H1 (cell line): Measurements from ENCODE around the gene TRHDE. TPM values are rescaled to one million over a fixed set of nuclear protein-coding genes. Genes with fewer than 3 reads are reported as not detected.

Experiments used
- CTCF ChIA-PET: fragments of 300-600 bp; sonication (Branson Sonifier 250); formaldehyde crosslinking; loops from one replicate; lab custom pipeline; 2021; ENCODE audit not compliant: partially characterized antibody; lab: Charles Lee
- POLR2A ChIA-PET: fragments of 300-600 bp; sonication (Branson Sonifier 250); formaldehyde crosslinking; loops from one replicate; lab custom pipeline; 2021; ENCODE audit warnings: inconsistent platforms; ENCODE audit not compliant: partially characterized antibody; lab: Charles Lee
- DNase-seq, 2 experiments: peaks; one replicate each; pipeline versions ENCODE4 v3.0.0 to v3.0.0-alpha.2; 2010 to 2022; ENCODE audit warnings: low spot score in 2 of 2, low read depth in 1 of 2, mixed read lengths in 1 of 2
- FAIRE-seq: peaks from 2 replicates; lab custom pipeline; 2011; peaks lifted over from hg19 to GRCh38; lab: Jason Lieb, UNC
- H2AFZ ChIP-seq: 2 replicates; pipeline ENCODE4 v1.8.1; 2012; ENCODE audit warnings: low read length, inconsistent platforms
- H2AK5ac ChIP-seq: 2 replicates; pipeline ENCODE4 v1.6.1; 2013; ENCODE audit warnings: low read depth, low read length
- H2BK120ac ChIP-seq: replicated peaks from 2 replicates; pipeline ENCODE3; 2013; ENCODE audit warnings: low read depth, low read length, inconsistent platforms
- H2BK12ac ChIP-seq: 2 replicates; pipeline ENCODE4 v1.6.1; 2013; ENCODE audit warnings: low read depth, low read length
- H2BK15ac ChIP-seq: 2 replicates; pipeline ENCODE4 v1.6.1; 2013; ENCODE audit warnings: low read length
- H2BK20ac ChIP-seq: 2 replicates; pipeline ENCODE4 v1.6.1; 2013; ENCODE audit warnings: low read length
- H2BK5ac ChIP-seq: 2 replicates; pipeline ENCODE4 v1.6.1; 2013; ENCODE audit warnings: low read depth, low read length
- H3K14ac ChIP-seq: 2 replicates; pipeline ENCODE4 v1.6.1; 2013; ENCODE audit warnings: inconsistent platforms; ENCODE audit not compliant: insufficient read length
- H3K18ac ChIP-seq: 2 replicates; pipeline ENCODE4 v1.6.1; 2013; ENCODE audit warnings: low read length; ENCODE audit errors: extremely low read depth
- H3K23ac ChIP-seq: 2 replicates; pipeline ENCODE4 v1.6.1; 2013; ENCODE audit warnings: inconsistent platforms; ENCODE audit not compliant: insufficient read length
- H3K23me2 ChIP-seq: 2 replicates; pipeline ENCODE4 v1.6.1; 2013; ENCODE audit warnings: low read depth, low read length
- H3K27ac ChIP-seq: 2 replicates; pipeline ENCODE4 v1.6.1; 2011; ENCODE audit warnings: low read depth, low read length, inconsistent platforms
- H3K27me3 ChIP-seq, 4 experiments: replicated peaks in 1 of 4; 1 replicate in 1 of 4; 2 replicates in 3 of 4; pipeline versions ENCODE4 v1.6.1 to v1.8.1; 2011 to 2013; ENCODE audit warnings: low read length in 3 of 4, mild to moderate bottlenecking in 3 of 4, inconsistent platforms in 2 of 4, mixed read lengths in 2 of 4, moderate library complexity in 1 of 4; ENCODE audit not compliant: control insufficient read depth in 3 of 4, insufficient read depth in 3 of 4; ENCODE audit errors: extremely low read depth in 1 of 4
- H3K36me3 ChIP-seq, 4 experiments: 2 replicates each; pipeline versions ENCODE4 v1.6.1 to v1.8.1; 2011 to 2013; ENCODE audit warnings: mild to moderate bottlenecking in 4 of 4, low read length in 3 of 4, moderate library complexity in 2 of 4, control low read depth in 1 of 4, inconsistent platforms in 1 of 4; ENCODE audit not compliant: insufficient read depth in 4 of 4, control insufficient read depth in 2 of 4
- H3K4ac ChIP-seq: replicated peaks from 2 replicates; pipeline ENCODE3; 2013; ENCODE audit warnings: low read length, low read depth, mixed read lengths, inconsistent platforms; ENCODE audit not compliant: insufficient read length
- H3K4me1 ChIP-seq, 4 experiments: replicated peaks in 1 of 4; 1 replicate in 1 of 4; 2 replicates in 3 of 4; pipeline versions ENCODE4 v1.6.1 to v1.8.1; 2011 to 2013; ENCODE audit warnings: low read length in 3 of 4, inconsistent platforms in 2 of 4, mixed read lengths in 1 of 4; ENCODE audit not compliant: insufficient read depth in 4 of 4, control insufficient read depth in 3 of 4
- H3K4me2 ChIP-seq, 2 experiments: 2 replicates each; pipeline versions ENCODE4 v1.6.1 to v1.8.1; 2011 to 2013; ENCODE audit warnings: low read depth in 2 of 2, low read length in 2 of 2, control low read depth in 1 of 2, inconsistent platforms in 1 of 2, mild to moderate bottlenecking in 1 of 2; ENCODE audit not compliant: insufficient read depth in 1 of 2
- H3K4me3 ChIP-seq, 4 experiments: fragments of 200-600, 300-600 bp in 1 of 4; sonication (generic), shearing (Covaris generic), sonication (Bioruptor Twin) in 1 of 4; 2 replicates each; pipeline versions ENCODE4 v1.5.1 to v1.8.1; 2011 to 2016; ENCODE audit warnings: low read length in 4 of 4, low read depth in 3 of 4, control low read depth in 2 of 4, inconsistent platforms in 2 of 4, mild to moderate bottlenecking in 2 of 4, mixed read lengths in 1 of 4, moderate library complexity in 1 of 4; ENCODE audit not compliant: insufficient read depth in 2 of 4; ENCODE audit errors: extremely low read depth in 1 of 4
- H3K56ac ChIP-seq: replicated peaks from 2 replicates; pipeline ENCODE3; 2013; ENCODE audit warnings: low read depth, mild to moderate bottlenecking, mixed read lengths, low read length, inconsistent platforms; ENCODE audit not compliant: insufficient read length
- H3K79me1 ChIP-seq: 2 replicates; pipeline ENCODE4 v1.6.1; 2013; ENCODE audit warnings: low read depth, low read length, control low read depth
- H3K79me2 ChIP-seq, 2 experiments: 2 replicates each; pipeline versions ENCODE4 v1.6.1 to v1.8.1; 2012 to 2013; ENCODE audit warnings: low read length in 2 of 2, mild to moderate bottlenecking in 2 of 2, inconsistent platforms in 1 of 2; ENCODE audit not compliant: insufficient read depth in 2 of 2, control insufficient read depth in 1 of 2
- H3K9ac ChIP-seq, 4 experiments: replicated peaks in 1 of 4; 1 replicate in 1 of 4; 2 replicates in 3 of 4; pipeline versions ENCODE4 v1.6.1 to v1.8.1; 2011 to 2013; ENCODE audit warnings: low read depth in 3 of 4, low read length in 3 of 4, control low read depth in 2 of 4, mild to moderate bottlenecking in 2 of 4, moderate library complexity in 2 of 4, inconsistent platforms in 1 of 4; ENCODE audit errors: extremely low read depth in 1 of 4
- H3K9me3 ChIP-seq, 2 experiments: 2 replicates each; pipeline versions ENCODE4 v1.6.1 to v1.8.1; 2012 to 2013; ENCODE audit warnings: mild to moderate bottlenecking in 2 of 2, moderate library complexity in 2 of 2, control low read depth in 1 of 2, inconsistent platforms in 1 of 2, low read depth in 1 of 2, low read length in 1 of 2, mixed read lengths in 1 of 2; ENCODE audit not compliant: insufficient read depth in 2 of 2
- H4K20me1 ChIP-seq, 2 experiments: replicated peaks in 1 of 2; 2 replicates each; pipeline versions ENCODE3 to v1.8.1; 2011 to 2013; ENCODE audit warnings: inconsistent platforms in 2 of 2, low read length in 2 of 2, mild to moderate bottlenecking in 1 of 2; ENCODE audit not compliant: insufficient read depth in 2 of 2, control insufficient read depth in 1 of 2
- H4K5ac ChIP-seq: 2 replicates; pipeline ENCODE4 v1.6.1; 2013; ENCODE audit warnings: low read length, low read depth, mixed read lengths, inconsistent platforms; ENCODE audit not compliant: insufficient read length
- H4K8ac ChIP-seq: 2 replicates; pipeline ENCODE4 v1.8.0; 2013; ENCODE audit warnings: mild to moderate bottlenecking, moderate library complexity, low read length, inconsistent platforms; ENCODE audit not compliant: insufficient read depth; ENCODE audit errors: extremely low read depth
- H4K91ac ChIP-seq: replicated peaks from 2 replicates; pipeline ENCODE3; 2013; ENCODE audit warnings: low read length, mixed read lengths, inconsistent platforms; ENCODE audit not compliant: insufficient read length
- EZH2 ChIP-seq: fragments of 200-600 bp; sonication (generic); IDR thresholded peaks from 2 replicates; pipeline ENCODE4 v1.7.1; 2012; ENCODE audit warnings: low read depth, mild to moderate bottlenecking, moderate library complexity, low read length, inconsistent platforms; ENCODE audit not compliant: severe bottlenecking
- GABPA ChIP-seq: IDR thresholded peaks from 2 replicates; pipeline ENCODE4 v1.6.1; 2011; ENCODE audit warnings: mild to moderate bottlenecking, low read length, moderate library complexity, borderline replicate concordance; ENCODE audit not compliant: insufficient read depth
- JUN ChIP-seq: IDR thresholded peaks from 2 replicates; pipeline ENCODE4 v1.6.1; 2011; ENCODE audit warnings: low read depth, mild to moderate bottlenecking, improper control_type of control experiment, low read length
- POU5F1 ChIP-seq: IDR thresholded peaks from 2 replicates; pipeline ENCODE4 v1.6.1; 2011; ENCODE audit warnings: low read depth, mild to moderate bottlenecking, low read length, moderate library complexity
- polyA plus RNA-seq, 7 experiments: library from polyadenylated mRNA; depleted of rRNA in 3 of 7; stranded (reverse) in 5 of 7; unstranded in 2 of 7; fragments of >200 nt in 5 of 7; fragments of 200-250 nt in 2 of 7; gene quantifications; 1 replicate in 5 of 7; 2 replicates in 1 of 7; 4 replicates in 1 of 7; pipeline versions ENCODE4 v1.2.1 to v1.2.3, GENCODE V29; 2011 to 2013; ENCODE audit warnings: missing spikeins in 2 of 7, mixed read lengths in 2 of 7
- total RNA-seq: library from RNA; stranded (reverse); fragmentation: NEBNext Ultra II Directional; extraction: Animal tissue kit (Norgen Biotek cat#: 25700); gene quantifications from 2 replicates; pipeline ENCODE4 v1.2.1, GENCODE V29; 2021

The TRHDE gene
- total and polyA plus RNA-seq, 2 of the 8 experiments (the other 6 are each of a cell fraction or from before 2014, with no cell fraction given), result 1.3 to 5.0 TPM

DNA sequence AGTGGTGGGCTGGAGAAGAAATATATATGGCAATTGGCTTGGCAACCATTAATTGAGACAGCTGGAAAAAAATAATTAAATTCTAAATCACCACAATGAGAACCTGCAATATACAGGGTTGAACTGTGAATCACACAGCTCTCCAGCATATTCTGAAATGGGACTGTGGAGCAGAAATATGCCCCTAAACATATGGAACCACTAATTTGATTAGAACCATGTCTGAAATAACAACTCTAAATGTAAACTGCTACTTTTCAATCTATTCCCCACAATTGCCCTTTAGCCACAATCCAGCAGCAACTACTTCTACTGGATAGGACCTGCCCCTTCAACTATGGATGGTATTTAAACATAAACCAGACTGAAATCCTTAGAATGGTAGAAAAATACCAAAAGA is 330.4 kb downstream of the TRHDE start:
- Histone ChIP-seq H4K20me1 (no peaks in the 10 kb centered on the region), H3K27me3 (no peaks in the 10 kb centered on the region), H2AK5ac (no peak overlapping the region), H2BK120ac (no peak overlapping the region), H3K36me3 (no peaks in the 10 kb centered on the region), H2BK5ac (no peak overlapping the region), H3K4me2 (no peak overlapping the region), H3K27ac (no peak overlapping the region), H3K9ac (no peak overlapping the region), H3K4ac (no peak overlapping the region), H3K9me3 (peaks cover 0 to 8% of the 10 kb centered on the region in 2 experiments; a peak in 2 of 4 replicates), H2BK15ac (no peak overlapping the region), H3K79me2 (no peaks in the 10 kb centered on the region), H2BK20ac (no peak overlapping the region), H4K91ac (no peak overlapping the region), H3K23me2 (no peaks in the 10 kb centered on the region), H3K4me1 (no peaks in the 10 kb centered on the region), H3K79me1 (no peaks in the 10 kb centered on the region), H4K8ac (no peak overlapping the region), H3K14ac (no peak overlapping the region), H2BK12ac (no peak overlapping the region), H2AFZ (no peak overlapping the region), H3K23ac (no peak overlapping the region), H3K18ac (no peak overlapping the region), H3K56ac (no peak overlapping the region), H3K4me3 (no peak overlapping the region), H4K5ac (no peak overlapping the region)
- CTCF ChIA-PET, result no interaction called here
- no peak for FAIRE-seq
- TF ChIP-seq POU5F1 (no peak), GABPA (no peak), EZH2 (no peak), JUN (no peak)
- DNase-seq, result no peak
- POLR2A ChIA-PET, result no interaction called here
